Duodenal mucosa (tissue), 2 donors: Measurements from ENCODE around the gene NEUROG3.

Experiments
- H3K27ac ChIP-seq: one replicate; pipeline ENCODE4 v1.7.0; 2013; ENCODE audit warnings: low read depth, low read length
- H3K27me3 ChIP-seq, 2 donors: one replicate each; pipeline ENCODE4 v1.7.0; 2013; ENCODE audit warnings: low read length in 2 of 2, control low read depth in 1 of 2; ENCODE audit not compliant: insufficient read depth in 2 of 2, control insufficient read depth in 1 of 2
- H3K36me3 ChIP-seq, 2 donors: one replicate each; pipeline ENCODE4 v1.7.0; 2013; ENCODE audit warnings: low read length in 2 of 2, control low read depth in 1 of 2; ENCODE audit not compliant: insufficient read depth in 2 of 2, control insufficient read depth in 1 of 2
- H3K4me1 ChIP-seq, 2 donors: one replicate each; pipeline ENCODE4 v1.7.0; 2013; ENCODE audit warnings: low read length in 2 of 2, control low read depth in 1 of 2; ENCODE audit not compliant: insufficient read depth in 2 of 2, control insufficient read depth in 1 of 2
- H3K4me3 ChIP-seq, 2 donors: one replicate each; pipeline ENCODE4 v1.7.0; 2013; ENCODE audit warnings: low read length in 2 of 2, low read depth in 1 of 2
- H3K9ac ChIP-seq, 2 donors: one replicate each; pipeline ENCODE4 v1.7.0; 2013; ENCODE audit warnings: low read length in 2 of 2, low read depth in 1 of 2
- H3K9me3 ChIP-seq, 2 donors: one replicate each; pipeline ENCODE4 v1.7.0; 2013; ENCODE audit warnings: low read length in 2 of 2, control low read depth in 1 of 2; ENCODE audit not compliant: control insufficient read depth in 1 of 2

Gene NEUROG3

DNA sequence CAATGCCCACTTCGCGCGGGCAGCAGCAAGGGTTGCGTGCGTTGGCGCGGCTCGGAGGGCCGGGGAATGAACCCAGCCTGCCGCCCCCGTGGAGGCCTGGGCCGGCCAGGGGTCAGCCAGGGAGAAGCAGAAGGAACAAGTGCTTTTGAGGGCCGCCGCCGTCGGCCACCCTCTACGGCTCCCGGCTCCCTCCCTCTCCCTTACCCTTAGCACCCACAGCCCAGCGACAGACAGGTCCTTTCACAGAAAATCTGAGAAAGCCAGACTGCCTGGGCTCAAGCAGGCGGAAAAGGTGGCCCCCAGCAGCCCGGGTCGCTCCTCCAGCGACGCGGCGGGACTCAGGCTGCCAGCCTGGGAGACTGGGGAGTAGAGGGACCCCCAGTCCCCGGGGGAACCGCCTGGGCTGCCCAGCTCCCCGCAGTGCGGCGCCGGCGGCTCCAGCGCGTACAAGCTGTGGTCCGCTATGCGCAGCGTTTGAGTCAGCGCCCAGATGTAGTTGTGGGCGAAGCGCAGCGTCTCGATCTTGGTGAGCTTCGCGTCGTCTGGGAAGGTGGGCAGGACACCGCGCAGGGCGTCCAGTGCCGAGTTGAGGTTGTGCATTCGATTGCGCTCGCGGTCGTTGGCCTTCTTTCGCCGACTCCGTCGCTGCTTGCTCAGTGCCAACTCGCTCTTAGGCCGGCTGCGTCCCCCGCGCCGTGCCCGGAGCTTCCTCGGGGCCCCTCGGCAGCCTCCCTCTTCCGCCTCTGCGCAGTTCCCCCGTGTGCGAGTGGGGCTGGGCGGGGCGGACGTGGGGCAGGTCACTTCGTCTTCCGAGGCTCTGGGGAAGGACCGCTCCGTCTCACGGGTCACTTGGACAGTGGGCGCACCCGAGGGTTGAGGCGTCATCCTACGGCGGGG, 815 bp downstream of the NEUROG3 start:
- Histone ChIP-seq H3K9me3 (no peaks in the 10 kb centered on the region), H3K4me3 (peak overlapping the region in 1 of 2 donors; percentile 59), H3K9ac (no peak overlapping the region), H3K27me3 (peaks cover 75 to 93% of the 10 kb centered on the region in 2 donors), H3K36me3 (no peaks in the 10 kb centered on the region), H3K4me1 (peaks cover 0 to 8% of the 10 kb centered on the region in 2 donors), H3K27ac (no peak overlapping the region)

DNA sequence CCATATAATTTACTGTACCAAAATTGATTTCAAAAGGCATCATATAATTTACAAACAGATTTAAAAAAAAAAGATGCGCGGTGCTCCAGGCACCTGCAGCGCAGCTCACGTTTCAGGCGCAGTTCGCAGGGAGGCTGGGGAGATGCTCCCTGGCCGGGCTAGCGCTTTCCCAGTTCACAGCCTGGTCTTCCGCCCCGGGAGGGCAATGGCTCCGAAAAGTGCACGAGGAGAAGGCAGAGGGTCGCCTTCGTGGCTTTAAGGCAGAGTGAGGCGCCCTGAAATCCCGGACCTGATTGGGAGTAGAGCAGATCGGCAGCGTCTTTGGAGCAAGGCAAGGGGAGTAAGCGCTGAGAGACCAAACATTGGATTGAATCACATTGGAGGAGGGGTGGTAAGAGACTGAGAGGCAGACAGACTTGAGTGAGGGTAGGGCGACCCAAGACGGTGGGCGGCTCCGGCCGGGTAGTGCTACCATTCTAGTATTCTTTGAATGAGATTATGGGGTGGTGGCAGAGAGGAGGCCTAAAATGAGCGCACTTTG, 1.5 kb downstream of the NEUROG3 start:
- H3K27ac ChIP-seq = no peak overlapping the region
- H3K9ac ChIP-seq = no peak overlapping the region
- H3K9me3 ChIP-seq = no peaks in the 10 kb centered on the region
- peaks cover 0 to 8% of the 10 kb centered on the region in 2 donors for H3K4me1 ChIP-seq
- no peak overlapping the region for H3K4me3 ChIP-seq
- no peaks in the 10 kb centered on the region for H3K36me3 ChIP-seq
- H3K27me3 ChIP-seq = peaks cover 75 to 89% of the 10 kb centered on the region in 2 donors

DNA sequence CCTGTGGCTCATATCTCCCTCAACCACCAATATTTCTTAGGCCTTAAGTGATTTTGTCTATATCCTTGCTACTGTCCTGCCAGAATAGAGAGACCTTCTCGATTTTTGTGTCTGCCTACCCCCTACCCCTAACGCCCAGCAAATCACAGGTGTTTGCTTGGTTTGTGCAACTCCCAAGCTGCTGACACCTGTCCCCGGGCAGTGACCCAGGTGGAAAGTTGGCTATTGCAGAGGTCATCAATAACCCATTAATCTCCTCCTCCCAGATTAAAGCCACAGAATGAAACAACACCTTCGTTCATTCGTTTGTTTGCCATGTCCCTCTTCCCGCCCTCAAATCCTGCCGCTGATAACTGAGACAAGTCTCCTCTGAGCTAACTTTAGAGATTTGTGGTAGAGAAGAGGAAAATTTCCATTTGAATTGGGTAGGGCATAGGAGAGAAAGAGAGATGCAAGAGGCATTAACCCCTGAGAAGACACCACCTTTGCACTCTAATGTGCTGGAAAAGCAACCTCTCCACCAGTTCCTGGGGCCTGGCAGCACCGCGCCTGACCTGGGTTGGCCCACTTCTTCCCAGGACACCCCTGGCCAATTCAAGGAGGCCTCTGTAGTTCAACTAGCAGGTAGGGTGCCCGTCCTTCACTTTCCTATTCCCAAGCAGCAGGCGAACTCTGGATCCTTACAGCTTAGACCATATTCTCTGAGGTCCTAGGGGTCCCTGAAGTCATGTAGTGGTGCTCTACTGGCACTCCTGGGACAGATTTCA, 3.0 kb downstream of the NEUROG3 start:
- H3K27me3 ChIP-seq = peaks cover 70 to 75% of the 10 kb centered on the region in 2 donors
- H3K9me3 ChIP-seq = no peaks in the 10 kb centered on the region
- no peak overlapping the region for H3K27ac ChIP-seq
- H3K4me3 ChIP-seq = no peak overlapping the region
- no peaks in the 10 kb centered on the region for H3K36me3 ChIP-seq
- no peak overlapping the region for H3K9ac ChIP-seq
- peaks cover 0 to 8% of the 10 kb centered on the region in 2 donors for H3K4me1 ChIP-seq

DNA sequence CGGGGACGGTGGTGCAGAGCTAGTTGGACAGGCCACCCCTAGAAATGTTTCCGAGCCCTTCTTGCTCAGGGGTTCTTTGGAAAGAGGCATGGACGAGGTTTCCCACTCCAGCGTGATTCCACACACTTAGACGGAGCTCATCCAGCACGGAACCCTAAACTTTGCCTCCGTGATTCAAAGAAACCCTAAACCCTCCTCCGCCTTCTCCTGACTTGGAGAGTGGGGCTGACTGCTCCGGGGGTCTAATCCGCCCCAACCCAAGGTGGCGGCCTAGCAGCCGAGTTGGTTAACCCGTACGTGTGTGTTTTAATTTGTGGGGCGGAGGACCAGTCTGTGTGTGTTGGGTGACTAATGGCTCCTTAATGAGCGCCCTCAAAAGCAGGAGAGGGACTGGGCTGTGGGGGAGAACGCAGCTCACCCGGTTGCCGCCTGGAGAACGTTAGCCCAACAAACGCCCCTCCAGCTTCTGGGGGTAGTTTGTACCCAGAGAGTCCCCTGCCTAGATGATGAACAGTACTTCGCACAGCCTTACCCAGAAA, 3.8 kb downstream of the NEUROG3 start:
- H3K4me3 ChIP-seq = no peak overlapping the region
- H3K27me3 ChIP-seq = peaks cover 63 to 68% of the 10 kb centered on the region in 2 donors
- H3K9me3 ChIP-seq = no peaks in the 10 kb centered on the region

DNA sequence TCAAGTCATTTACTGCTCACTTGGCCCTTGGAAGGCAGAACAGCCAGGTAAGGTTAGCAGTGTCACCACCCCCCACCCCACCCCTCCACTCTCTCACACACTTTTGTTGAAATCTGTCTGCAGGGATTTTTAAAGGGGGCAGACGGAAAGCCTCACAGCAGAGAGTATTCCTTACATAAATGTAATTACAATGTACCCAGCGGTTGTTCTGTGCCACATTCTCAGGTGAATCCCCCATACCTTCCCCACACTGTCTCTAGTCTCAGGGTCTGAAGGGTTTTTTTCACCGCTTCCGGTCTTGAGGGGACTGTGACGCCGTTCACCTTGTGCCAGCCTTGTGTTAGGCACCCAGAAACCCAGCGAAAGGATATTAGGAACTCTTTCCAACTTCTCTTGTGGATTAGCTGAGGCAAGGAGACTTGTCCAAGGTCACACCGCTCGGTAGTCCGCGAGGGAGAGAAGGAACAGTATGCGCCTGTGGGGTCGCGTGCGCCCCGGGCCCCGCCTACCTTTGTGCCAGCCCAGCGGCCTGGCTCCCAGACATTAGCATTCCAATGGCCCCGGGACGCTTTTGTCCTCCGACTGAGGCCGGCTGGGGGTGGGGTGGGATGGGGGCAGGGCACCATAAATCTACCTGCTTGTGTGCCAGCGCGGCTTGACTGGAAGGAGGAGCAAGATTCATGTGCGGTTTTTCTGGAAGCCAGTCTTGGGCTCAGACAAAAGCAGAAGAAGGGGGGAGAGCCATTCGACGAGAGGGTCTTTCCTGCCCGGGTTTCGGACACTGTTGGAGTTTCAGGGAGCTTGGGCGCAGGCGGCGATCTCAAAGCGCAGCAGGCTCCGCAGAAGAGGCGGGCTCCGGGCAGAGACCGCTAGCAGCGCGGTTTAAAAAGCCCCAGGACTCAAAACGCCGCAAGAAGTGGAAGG, 4.5 kb downstream of the NEUROG3 start:
- peaks cover 0 to 7% of the 10 kb centered on the region in 2 donors for H3K4me1 ChIP-seq
- H3K27ac ChIP-seq = no peak overlapping the region
- no peak overlapping the region for H3K9ac ChIP-seq
- no peaks in the 10 kb centered on the region for H3K9me3 ChIP-seq
- no peak overlapping the region for H3K4me3 ChIP-seq
- H3K36me3 ChIP-seq = no peaks in the 10 kb centered on the region
- peaks cover 60 to 66% of the 10 kb centered on the region in 2 donors for H3K27me3 ChIP-seq

More for the DNA sequence above, 3.8 kb downstream of the NEUROG3 start:
- Histone ChIP-seq H3K36me3 (no peaks in the 10 kb centered on the region), H3K27ac (no peak overlapping the region), H3K4me1 (peaks cover 0 to 8% of the 10 kb centered on the region in 2 donors), H3K9ac (no peak overlapping the region)

DNA sequence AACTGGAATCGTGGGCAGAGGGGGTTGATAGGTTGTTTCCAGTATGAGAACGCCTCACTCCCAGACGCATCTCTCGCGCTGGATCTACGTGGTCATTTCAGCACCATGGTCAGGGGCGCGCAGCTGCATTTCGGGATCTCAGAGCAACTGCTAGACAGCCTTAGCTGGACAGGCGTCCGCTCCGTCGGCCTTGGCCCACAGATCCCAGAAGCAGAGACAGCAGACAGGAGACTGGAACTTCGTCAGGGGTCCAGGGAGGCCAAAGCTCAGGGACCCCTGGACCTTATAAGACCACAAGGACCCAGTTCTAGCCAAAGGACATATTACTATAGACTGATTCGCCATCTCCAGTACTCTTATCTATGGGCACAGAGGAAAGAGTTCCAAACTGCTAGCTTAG, 5.3 kb downstream of the NEUROG3 start:
- Histone ChIP-seq H3K36me3 (no peaks in the 10 kb centered on the region), H3K4me3 (no peak overlapping the region), H3K27ac (no peak overlapping the region), H3K9ac (no peak overlapping the region), H3K4me1 (peaks cover 0 to 4% of the 10 kb centered on the region in 2 donors), H3K9me3 (no peaks in the 10 kb centered on the region), H3K27me3 (peaks cover 53 to 59% of the 10 kb centered on the region in 2 donors)

DNA sequence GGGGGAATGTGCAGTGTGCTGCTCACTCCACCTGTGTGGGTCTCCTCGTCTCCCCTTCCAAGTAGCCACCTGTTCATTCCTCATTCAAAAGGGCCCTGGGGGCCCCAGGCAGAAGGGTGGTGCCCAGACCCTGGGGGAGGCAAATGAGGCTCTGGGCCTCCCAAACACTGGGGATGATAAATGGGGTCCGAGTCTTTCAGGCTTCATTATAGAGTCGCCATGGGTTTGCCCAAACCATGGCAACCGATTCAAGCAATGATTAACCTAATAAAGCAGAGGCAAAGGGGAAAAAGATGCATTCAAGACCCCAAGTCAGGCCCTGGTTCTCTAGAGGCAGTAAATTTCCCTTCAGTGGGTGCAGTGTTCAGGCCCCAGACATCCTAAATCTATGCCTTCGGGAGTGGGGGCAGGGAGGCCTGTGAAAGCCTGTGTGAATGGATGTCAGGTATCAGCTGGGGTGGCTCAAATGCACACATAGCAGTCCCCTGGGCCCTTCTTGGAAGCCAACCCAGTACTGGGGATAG, 10.4 kb downstream of the NEUROG3 start:
- Histone ChIP-seq H3K4me1 (no peaks in the 10 kb centered on the region), H3K27ac (no peak overlapping the region), H3K9ac (no peak overlapping the region), H3K36me3 (no peaks in the 10 kb centered on the region), H3K4me3 (no peak overlapping the region), H3K9me3 (no peaks in the 10 kb centered on the region), H3K27me3 (peaks cover 9 to 17% of the 10 kb centered on the region in 2 donors)

DNA sequence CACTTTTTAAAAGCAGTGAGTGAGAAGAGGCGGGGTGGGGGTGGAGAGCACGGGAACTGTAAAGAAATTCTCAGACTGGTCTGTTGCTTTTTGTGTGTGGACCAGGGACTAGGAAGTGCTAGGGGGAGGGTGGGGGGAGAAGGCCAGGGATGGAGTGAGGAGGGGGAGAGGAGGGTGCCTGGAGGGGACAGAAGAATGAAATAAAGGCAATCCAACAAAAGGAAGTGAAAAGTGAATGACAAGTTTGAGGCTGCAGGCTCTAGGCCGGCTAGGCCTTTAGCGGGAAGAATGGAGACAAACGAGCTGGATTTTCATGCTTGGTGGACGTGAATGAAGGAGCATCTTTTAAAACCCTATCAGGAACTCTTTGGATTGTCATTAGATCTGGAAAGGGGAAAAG, 13.7 kb downstream of the NEUROG3 start:
- Histone ChIP-seq H3K27me3 (peaks cover 4 to 11% of the 10 kb centered on the region in 2 donors), H3K4me1 (no peaks in the 10 kb centered on the region), H3K4me3 (no peak overlapping the region), H3K9me3 (no peaks in the 10 kb centered on the region), H3K36me3 (no peaks in the 10 kb centered on the region), H3K9ac (no peak overlapping the region), H3K27ac (no peak overlapping the region)

DNA sequence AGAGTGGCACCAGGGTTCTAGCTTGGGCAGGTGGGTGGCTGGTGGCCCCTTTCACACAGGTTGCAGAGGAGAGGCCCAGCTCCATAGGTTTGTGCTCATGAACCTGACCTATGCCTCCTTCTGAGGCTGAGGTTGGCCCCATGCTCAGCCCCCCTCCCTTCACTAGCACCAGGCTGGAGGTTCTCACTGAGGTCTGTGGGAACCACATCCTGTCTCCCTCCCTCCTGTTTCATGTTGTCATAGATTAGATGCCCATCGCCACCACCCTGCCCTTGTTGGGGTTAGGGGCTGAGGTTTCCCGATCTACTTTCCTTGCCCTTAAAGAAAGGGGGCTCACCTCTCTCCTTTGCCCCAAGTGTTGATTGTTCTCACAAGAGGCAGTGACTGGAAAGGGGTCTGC, 14.7 kb downstream of the NEUROG3 start:
- H3K27ac ChIP-seq = no peak overlapping the region
- no peak overlapping the region for H3K9ac ChIP-seq
- H3K27me3 ChIP-seq = peaks cover 4 to 5% of the 10 kb centered on the region in 2 donors
- H3K4me3 ChIP-seq = no peak overlapping the region
- H3K4me1 ChIP-seq = no peaks in the 10 kb centered on the region
- H3K9me3 ChIP-seq = no peaks in the 10 kb centered on the region
- no peaks in the 10 kb centered on the region for H3K36me3 ChIP-seq
